Panc1 (cell line): ENCODE data around the gene UBE2K.

ENCODE experiments used
- CTCF ChIP-seq: fragments of 450-650 bp; IDR thresholded peaks from 2 replicates; pipeline ENCODE4 v1.5.1; 2017; ENCODE audit warnings: mild to moderate bottlenecking
- POLR2AphosphoS5 ChIP-seq: IDR thresholded peaks from 2 replicates; pipeline ENCODE4 v1.6.1; 2012; ENCODE audit warnings: mild to moderate bottlenecking, low read depth, low read length, moderate library complexity
- TCF7L2 ChIP-seq: IDR thresholded peaks from 2 replicates; pipeline ENCODE4 v1.6.1; 2011; ENCODE audit warnings: mild to moderate bottlenecking, low read depth, low read length, inconsistent platforms
- TF ChIP-seq, protein P1 (sequence below), 2 experiments: IDR thresholded peaks; 2 replicates each; pipeline ENCODE4 v1.6.1; 2011 to 2012; ENCODE audit warnings: low read depth in 2 of 2, control low read depth in 1 of 2, low read length in 1 of 2, mild to moderate bottlenecking in 1 of 2, moderate library complexity in 1 of 2; ENCODE audit not compliant: insufficient read depth in 1 of 2

GRCh38 chr4:39660757-39661156 is 37.2 kb upstream of the UBE2K start:
- no peak for TF ChIP-seq CTCF
- TF ChIP-seq POLR2AphosphoS5: no peak
- TF ChIP-seq, protein P1, sequence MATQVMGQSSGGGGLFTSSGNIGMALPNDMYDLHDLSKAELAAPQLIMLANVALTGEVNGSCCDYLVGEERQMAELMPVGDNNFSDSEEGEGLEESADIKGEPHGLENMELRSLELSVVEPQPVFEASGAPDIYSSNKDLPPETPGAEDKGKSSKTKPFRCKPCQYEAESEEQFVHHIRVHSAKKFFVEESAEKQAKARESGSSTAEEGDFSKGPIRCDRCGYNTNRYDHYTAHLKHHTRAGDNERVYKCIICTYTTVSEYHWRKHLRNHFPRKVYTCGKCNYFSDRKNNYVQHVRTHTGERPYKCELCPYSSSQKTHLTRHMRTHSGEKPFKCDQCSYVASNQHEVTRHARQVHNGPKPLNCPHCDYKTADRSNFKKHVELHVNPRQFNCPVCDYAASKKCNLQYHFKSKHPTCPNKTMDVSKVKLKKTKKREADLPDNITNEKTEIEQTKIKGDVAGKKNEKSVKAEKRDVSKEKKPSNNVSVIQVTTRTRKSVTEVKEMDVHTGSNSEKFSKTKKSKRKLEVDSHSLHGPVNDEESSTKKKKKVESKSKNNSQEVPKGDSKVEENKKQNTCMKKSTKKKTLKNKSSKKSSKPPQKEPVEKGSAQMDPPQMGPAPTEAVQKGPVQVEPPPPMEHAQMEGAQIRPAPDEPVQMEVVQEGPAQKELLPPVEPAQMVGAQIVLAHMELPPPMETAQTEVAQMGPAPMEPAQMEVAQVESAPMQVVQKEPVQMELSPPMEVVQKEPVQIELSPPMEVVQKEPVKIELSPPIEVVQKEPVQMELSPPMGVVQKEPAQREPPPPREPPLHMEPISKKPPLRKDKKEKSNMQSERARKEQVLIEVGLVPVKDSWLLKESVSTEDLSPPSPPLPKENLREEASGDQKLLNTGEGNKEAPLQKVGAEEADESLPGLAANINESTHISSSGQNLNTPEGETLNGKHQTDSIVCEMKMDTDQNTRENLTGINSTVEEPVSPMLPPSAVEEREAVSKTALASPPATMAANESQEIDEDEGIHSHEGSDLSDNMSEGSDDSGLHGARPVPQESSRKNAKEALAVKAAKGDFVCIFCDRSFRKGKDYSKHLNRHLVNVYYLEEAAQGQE (IDR thresholded peaks at IDR 0.05; ENCODE audit: insufficient read depth in 1 of 2, low read depth in 2 of 2, low read length in 1 of 2): no peak
- no peak for TF ChIP-seq TCF7L2
